Calu3 (cell line): ENCODE measurements around the gene ADGRA3. TPM values are rescaled to one million over a fixed set of nuclear protein-coding genes. Genes with fewer than 3 reads are reported as not detected.

ENCODE experiments used
- BruUV-seq: library from RNA; stranded (reverse); fragments of 400-500 nt; replicated peaks from 2 replicates; lab custom pipeline; 2021; lab: Mats Ljungman, UMichigan
- CTCF ChIA-PET: fragments of 300-600 bp; sonication (Branson Sonifier 250); formaldehyde crosslinking; loops from one replicate; lab custom pipeline; 2022; ENCODE audit warnings: antibody characterized with exemption; lab: Charles Lee
- DNase-seq: peaks from one replicate; pipeline ENCODE4 v3.0.0; 2022
- H3K27ac Mint-ChIP-seq: one replicate; pipeline ENCODE4 v1.8.0; 2022; ENCODE audit warnings: mixed read lengths; ENCODE audit not compliant: unreplicated experiment
- H3K27me3 Mint-ChIP-seq: one replicate; pipeline ENCODE4 v1.8.0; 2022; ENCODE audit warnings: mixed read lengths; ENCODE audit not compliant: unreplicated experiment
- H3K36me3 Mint-ChIP-seq: one replicate; pipeline ENCODE4 v1.8.0; 2022; ENCODE audit warnings: mild to moderate bottlenecking, moderate library complexity, mixed read lengths; ENCODE audit not compliant: insufficient read depth, unreplicated experiment
- H3K4me1 Mint-ChIP-seq: one replicate; pipeline ENCODE4 v1.8.0; 2022; ENCODE audit warnings: mild to moderate bottlenecking, low read depth, mixed read lengths; ENCODE audit not compliant: unreplicated experiment
- H3K4me3 Mint-ChIP-seq: one replicate; pipeline ENCODE4 v1.8.0; 2022; ENCODE audit warnings: mild to moderate bottlenecking, low read depth, moderate library complexity, mixed read lengths; ENCODE audit not compliant: unreplicated experiment
- H3K9me3 Mint-ChIP-seq: one replicate; pipeline ENCODE4 v1.8.0; 2022; ENCODE audit warnings: low read depth, mixed read lengths; ENCODE audit not compliant: unreplicated experiment
- CTCF ChIP-seq: fragments of 200-600 bp; IDR thresholded peaks from one replicate; pipeline ENCODE4 v1.8.0; 2022; ENCODE audit warnings: antibody characterized with exemption; ENCODE audit not compliant: unreplicated experiment
- intact Hi-C: fragments of 100-400 bp; cut with micrococcal nuclease; formaldehyde crosslinking; loops from one replicate; pipeline ENCODE4 v1.10.0; 2022; ENCODE audit not compliant: unreplicated experiment
- total RNA-seq: library from RNA; stranded (reverse); gene quantifications from 2 replicates; pipeline ENCODE4 v1.2.3, GENCODE V29; 2022

The ADGRA3 gene
- total RNA-seq, 1 experiment from 2014 or later = 63.2 TPM

GRCh38 chr4:22427675-22428074 lies 88.2 kb downstream of the ADGRA3 start:
- DNase-seq = no peak
- H3K9me3 Mint-ChIP-seq = no peaks in the 10 kb centered on the region
- H3K27me3 Mint-ChIP-seq = no peaks in the 10 kb centered on the region
- no peaks in the 10 kb centered on the region for H3K4me1 Mint-ChIP-seq
- peaks cover 17% of the 10 kb centered on the region for H3K36me3 Mint-ChIP-seq
- TF ChIP-seq CTCF = no peak
- H3K27ac Mint-ChIP-seq = no peak overlapping the region
- no TSS peak for BruUV-seq
- CTCF ChIA-PET = no interaction called here
- intact Hi-C loops = no loop called here
- H3K4me3 Mint-ChIP-seq = no peak overlapping the region

GRCh38 chr4:22420291-22420690 lies 95.6 kb downstream of the ADGRA3 start:
- DNase-seq = no peak
- Mint-ChIP-seq H3K4me1 (no peaks in the 10 kb centered on the region), H3K4me3 (no peak overlapping the region), H3K36me3 (peaks cover 7% of the 10 kb centered on the region), H3K27me3 (no peaks in the 10 kb centered on the region), H3K9me3 (no peaks in the 10 kb centered on the region), H3K27ac (no peak overlapping the region)
- BruUV-seq = no TSS peak
- TF ChIP-seq CTCF = no peak
- CTCF ChIA-PET = no interaction called here
- intact Hi-C loops = no loop called here

- no peak for TF ChIP-seq CTCF
- BruUV-seq = no TSS peak
- Mint-ChIP-seq H3K36me3 (peaks cover 8% of the 10 kb centered on the region), H3K27ac (no peak overlapping the region), H3K27me3 (no peaks in the 10 kb centered on the region), H3K4me1 (no peaks in the 10 kb centered on the region), H3K4me3 (no peak overlapping the region), H3K9me3 (no peaks in the 10 kb centered on the region)
- CTCF ChIA-PET = no interaction called here
- intact Hi-C loops = no loop called here
- no peak for DNase-seq
Observed at GRCh38 chr4:22417408-22417807, 98.5 kb downstream of the ADGRA3 start.

- no TSS peak for BruUV-seq
- CTCF ChIA-PET = no interaction called here
- Mint-ChIP-seq H3K27me3 (no peaks in the 10 kb centered on the region), H3K36me3 (peaks cover 11% of the 10 kb centered on the region), H3K4me3 (no peak overlapping the region), H3K9me3 (no peaks in the 10 kb centered on the region), H3K4me1 (no peaks in the 10 kb centered on the region), H3K27ac (no peak overlapping the region)
- TF ChIP-seq CTCF = no peak
- no peak for DNase-seq
- intact Hi-C loops = no loop called here
Observed at GRCh38 chr4:22416403-22416802, 99.5 kb downstream of the ADGRA3 start.
